GM19463 (cell line): Measurements from ENCODE around the gene NANS.
"Not testable (repeated sequence)": the region's sequence is repeated elsewhere in the genome, so short reads cannot be mapped to it uniquely, and the experiment has no call there.

Experiments used
- ATAC-seq: cut with Tn5 transposase; IDR thresholded peaks from one replicate; pipeline ENCODE4 v1.9.1; 2021; ENCODE audit warnings: mild to moderate bottlenecking, moderate library complexity; ENCODE audit not compliant: unreplicated experiment

Gene NANS

GRCh38 chr9:98129451-98129881, 72.9 kb downstream of the NANS start:
- ATAC-seq: peak; percentile 77

GRCh38 chr9:98130060-98130459, 73.5 kb downstream of the NANS start:
- not testable (repeated sequence) for ATAC-seq

DNA sequence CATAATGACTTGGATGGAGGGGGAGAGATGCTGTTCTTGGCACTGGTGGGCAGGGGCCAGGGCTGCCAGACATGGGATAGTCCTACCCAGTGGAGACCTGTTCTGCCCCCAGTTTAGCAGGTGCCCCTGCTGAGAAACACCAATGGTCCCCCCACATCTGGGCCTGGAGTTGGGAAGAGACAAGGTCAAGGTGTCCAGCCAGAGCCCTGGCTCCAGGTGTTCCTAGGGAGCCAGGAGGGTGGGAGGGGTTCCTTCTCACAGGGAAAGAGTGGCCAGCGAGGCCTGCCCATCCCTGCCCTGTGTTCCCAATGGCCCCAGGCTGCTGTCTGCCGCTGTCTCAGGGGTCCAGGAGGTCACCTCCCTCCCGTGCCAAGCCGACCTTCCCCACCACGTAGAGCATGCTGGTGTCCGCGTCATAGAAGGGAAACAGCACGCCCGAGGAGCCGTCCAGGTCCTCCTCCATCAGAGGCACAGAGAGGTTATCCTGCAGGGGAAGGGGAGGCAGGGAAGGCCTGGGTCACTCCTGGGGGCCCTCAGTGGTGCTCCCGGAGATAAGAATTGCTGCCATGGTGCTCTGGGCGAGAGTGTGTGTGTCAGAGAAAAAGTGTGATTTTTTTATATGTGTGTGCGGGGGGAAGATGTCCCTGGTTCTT, 74.2 kb downstream of the NANS start:
- no peak for ATAC-seq

- ATAC-seq: no peak
These were observed 75.6 kb downstream of the NANS start for GRCh38 chr9:98132158-98132557.
